Posterior cingulate gyrus (tissue), 11 donors: Measurements from ENCODE around the gene GNAL.
A peak's percentile ranks its signal among the peaks of the same experiment; 100 is the strongest.
"Not testable (repeated sequence)": the region's sequence is repeated elsewhere in the genome, so short reads cannot be mapped to it uniquely, and the experiment has no call there.

Experiments used
- DNase-seq, 10 donors: peaks; one replicate each; pipeline versions ENCODE4 v3.0.0 to v3.0.0-alpha.2; 2020 to 2021; ENCODE audit warnings: mixed read lengths in 3 of 10
- intact Hi-C: fragments of 100-400 bp; cut with DNase I; formaldehyde crosslinking; loops from one replicate; pipeline ENCODE4 v1.15.1; 2023

Gene GNAL

DNA sequence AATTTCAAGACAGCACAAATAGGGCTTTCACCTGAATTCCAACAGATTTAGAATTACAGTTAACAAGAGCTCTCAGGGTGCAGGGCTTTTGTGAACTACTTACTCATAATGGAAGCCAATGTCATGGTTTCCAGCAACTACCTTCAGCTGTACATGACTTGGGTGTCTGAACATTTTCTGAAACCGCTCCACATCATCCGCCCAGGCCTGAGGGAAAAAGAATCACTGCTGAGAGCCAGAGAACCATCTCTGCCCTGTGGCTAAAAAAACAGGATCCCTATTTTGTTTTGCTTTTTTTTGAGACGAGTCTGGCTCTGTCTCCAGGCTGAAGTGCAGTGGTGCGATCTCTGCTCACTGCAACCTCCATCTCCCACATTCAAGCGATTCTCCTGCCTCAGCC lies 200.2 kb downstream of the GNAL start:
- intact Hi-C loops, result no loop called here
- no peak for DNase-seq

DNA sequence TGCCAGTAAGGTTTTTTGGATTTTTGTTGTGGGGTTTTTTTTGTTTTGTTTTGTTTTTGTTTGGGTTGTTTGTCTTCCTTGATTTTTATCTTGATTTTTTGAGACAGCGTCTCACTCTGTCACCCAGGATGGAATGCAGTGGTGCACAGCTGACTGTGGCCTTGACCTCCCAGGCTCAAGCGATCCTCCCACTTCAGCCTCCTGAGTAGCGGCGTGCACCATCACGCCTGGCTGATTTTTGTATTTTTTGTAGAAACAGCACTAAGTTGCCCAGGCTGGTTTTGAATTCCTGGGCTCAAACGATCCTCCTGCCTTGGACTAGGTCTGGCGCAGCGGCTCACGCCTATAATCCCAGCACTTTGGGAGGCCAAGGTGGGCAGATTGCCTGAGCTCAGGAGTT lies 202.7 kb downstream of the GNAL start:
- intact Hi-C loops, result no loop called here
- DNase-seq, result no peak

DNA sequence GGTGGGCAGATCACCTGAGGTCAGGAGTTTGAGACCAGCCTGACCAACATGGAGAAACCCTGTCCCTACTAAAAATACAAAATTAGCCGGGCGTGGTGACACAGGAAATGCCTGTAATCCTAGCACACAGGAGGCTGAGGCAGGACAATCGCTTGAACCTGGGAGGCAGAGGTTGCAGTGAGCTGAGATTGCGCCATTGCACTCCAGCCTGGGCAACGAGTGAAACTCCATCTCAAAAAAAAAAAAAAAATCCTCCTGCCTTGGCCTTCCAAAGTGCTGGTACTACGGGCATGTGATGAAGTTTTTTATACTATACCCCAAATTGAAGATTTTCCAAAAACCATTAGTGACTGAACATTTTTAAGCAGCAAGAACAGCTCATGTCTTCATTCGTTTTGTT lies 203.4 kb downstream of the GNAL start:
- DNase-seq, intact Hi-C loops: not testable (repeated sequence)

DNA sequence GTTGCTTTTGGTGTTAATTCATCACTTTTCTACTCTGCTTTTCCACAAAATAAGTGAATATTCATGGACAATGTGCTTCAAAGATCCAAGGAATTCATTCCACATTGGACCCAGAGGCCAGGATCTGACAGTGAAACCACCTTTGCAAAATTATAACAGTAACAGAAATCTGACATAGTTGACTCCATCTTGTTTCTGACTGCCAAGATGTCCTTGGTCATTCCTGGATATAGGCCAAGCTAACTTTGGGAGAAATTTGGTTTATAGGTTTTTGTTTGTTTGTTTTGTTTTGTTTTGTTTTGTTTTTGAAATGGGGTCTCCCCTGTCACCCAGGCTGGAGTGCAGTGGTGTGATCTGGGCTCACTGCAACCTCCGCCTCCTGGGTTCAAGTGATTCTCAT lies 208.7 kb downstream of the GNAL start:
- intact Hi-C loops, result no loop called here
- no peak for DNase-seq

DNA sequence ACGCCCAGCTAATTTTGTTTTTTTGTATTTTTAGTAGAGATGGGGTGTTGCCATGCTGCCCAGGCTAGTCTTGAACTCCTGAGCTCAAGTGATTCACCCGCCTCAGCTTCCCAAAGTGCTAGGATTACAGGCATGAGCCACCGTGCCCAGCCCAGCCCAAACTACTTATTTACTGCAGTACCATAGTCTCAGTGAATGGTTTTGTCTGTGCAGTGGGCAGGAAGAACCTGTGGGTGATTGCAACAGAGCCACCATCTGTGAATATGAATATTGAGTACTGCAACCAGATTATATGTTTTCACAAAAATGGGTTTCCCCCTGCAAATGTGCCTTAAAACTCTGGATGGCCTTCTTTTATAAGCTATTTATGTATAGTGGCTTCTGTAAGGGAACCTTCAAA lies 210.0 kb downstream of the GNAL start:
- intact Hi-C loops, result no loop called here
- DNase-seq, result no peak

DNA sequence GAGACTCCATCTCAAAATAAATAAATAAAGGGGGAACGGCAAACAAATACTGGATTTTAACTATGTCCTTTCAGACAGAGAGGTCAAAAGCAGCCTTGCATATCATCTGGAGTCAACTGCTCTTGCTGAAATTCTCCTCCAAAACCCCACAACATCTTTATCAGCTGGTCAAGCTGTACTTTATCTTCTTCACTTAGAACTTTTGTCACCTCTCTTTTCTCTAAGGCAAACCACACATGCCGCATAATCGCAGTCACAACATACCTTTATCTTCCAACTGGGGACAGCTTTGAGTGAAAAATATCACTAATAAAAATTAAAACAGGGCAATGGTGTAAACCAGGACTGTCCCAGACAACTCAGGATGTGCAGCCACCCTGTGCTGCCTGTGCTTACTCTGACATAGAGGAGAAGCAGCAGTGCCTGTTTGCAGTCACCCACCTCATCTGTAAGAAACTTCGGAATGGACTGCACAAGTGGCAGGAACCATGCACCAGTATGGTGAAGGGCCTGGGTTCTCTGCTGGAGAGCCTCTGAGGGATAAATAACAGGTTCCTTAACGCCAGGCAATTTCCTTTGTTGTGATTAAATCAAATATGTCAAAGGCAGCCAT lies 212.9 kb downstream of the GNAL start:
- intact Hi-C loops, result no loop called here
- no peak for DNase-seq

DNA sequence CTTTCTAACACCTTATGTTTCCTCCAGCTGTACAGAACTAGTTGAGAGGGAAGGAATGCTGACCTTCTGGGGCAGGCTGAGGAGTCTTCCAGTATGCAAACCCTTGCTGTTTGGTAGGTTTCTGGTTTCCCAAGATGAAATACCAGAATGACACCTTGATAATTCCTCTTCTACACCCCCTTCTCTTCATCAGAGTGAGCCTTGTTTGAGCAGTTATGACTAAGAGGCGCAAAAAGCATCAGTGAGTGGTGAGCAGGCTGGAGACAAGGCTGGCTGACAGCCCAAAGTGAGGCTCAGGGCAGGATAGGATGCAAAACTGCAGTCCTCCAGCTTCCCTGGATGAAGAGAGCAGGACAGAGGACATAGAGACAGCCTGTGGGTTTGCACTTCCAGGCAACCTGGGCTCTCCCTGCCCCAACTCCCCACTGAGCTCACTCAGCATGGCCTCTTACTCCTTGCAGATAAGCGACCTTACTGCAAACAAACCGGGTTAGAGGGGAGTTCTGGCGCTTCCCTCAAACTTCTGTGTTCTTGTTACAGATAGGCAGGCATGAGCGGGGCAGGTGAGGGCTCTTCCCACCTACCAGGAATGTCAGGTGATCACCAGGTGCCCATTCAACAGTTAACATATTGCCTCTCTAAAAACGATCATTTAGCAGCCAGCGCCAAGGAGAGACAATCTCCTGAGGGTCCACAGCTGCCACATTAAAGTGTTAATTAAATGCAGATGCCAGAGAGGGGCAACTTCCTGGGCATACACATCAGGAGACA lies 213.6 kb downstream of the GNAL start:
- intact Hi-C loops, result no loop called here
- DNase-seq, result peak in 7 of 10 donors; percentile 24 to 86 (median 47)

DNA sequence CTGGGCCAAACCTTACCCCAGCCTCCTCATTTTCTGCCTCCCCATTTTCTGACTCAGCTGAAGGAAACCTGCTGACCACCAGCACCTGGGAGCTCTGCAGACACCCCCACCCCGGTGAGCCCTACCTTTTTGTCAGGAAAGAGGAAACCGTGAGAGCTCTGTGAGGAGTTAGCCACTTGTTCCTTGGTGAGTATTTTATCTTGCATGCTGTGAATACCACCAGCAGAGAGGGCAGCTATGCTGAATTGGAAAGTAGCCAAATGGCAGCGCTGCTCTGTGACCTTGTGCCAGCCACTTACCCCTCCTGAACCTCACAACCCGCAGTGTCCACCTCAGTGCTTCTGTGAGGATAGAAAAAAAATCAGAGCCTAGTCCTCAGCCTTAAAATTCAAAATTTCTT lies 216.5 kb downstream of the GNAL start:
- DNase-seq, result no peak
- intact Hi-C loops, result no loop called here

DNA sequence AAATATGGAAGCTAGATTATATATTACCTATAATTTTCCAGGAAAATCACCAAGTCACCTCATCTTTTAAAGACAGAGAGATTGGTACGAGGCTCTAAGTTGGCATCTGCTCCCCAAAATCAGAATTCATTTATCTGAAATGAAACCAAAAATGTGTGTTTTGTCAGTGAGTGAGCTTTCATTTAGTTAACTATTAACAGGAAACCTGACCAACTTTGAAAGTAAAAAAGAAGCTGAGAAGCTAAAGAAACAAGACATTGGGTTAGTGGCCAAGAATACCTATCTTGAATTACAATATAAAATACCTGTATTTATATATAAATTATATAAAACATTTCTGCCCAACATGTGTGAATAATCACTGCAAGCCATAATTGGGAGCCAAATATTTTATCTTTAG lies 217.1 kb downstream of the GNAL start:
- no peak for DNase-seq
- intact Hi-C loops, result no loop called here

DNA sequence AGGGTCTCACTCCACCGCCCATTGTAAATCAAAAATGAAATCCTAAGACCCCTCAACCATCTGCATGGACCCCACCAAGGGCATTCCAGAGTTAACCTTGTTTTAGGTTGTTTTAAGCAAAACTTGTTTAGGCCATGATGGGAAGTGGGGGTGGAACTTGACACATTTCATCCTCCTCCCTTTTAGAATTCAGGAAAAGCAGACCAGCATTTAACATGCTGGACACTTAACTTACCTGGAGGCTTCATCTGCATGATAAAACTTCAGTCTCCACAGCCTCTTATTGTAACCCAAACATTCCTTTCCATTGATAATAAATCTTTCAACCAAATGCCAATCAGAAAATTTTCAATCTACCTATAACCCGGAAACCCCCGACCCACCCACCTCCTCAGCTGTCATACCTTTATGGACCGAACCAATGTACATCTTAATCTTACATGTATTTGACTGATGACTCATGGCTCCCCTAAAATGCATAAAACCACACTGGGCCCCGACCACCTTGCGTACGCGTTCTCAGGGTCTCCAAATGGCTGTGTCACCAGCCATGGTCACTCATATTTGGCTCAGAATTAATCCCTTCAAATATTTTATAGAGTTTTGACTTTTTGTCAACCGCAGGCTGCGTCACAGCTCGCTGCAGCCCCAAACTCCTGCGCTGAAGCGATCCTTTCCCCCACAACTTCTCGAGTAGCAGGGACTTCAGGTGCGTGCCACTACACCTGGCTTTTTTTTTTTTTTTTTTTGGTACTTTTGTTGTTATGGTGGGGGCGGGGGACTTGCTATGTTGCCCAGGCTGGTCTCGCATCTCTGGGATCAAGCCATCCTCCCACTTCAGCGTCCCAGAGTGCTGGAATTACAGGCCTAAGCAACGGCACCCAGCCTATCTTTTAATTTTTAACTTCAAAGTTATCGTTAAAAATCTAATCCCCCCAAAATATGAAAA lies 218.1 kb downstream of the GNAL start:
- no peak for DNase-seq
- intact Hi-C loops, result no loop called here

DNA sequence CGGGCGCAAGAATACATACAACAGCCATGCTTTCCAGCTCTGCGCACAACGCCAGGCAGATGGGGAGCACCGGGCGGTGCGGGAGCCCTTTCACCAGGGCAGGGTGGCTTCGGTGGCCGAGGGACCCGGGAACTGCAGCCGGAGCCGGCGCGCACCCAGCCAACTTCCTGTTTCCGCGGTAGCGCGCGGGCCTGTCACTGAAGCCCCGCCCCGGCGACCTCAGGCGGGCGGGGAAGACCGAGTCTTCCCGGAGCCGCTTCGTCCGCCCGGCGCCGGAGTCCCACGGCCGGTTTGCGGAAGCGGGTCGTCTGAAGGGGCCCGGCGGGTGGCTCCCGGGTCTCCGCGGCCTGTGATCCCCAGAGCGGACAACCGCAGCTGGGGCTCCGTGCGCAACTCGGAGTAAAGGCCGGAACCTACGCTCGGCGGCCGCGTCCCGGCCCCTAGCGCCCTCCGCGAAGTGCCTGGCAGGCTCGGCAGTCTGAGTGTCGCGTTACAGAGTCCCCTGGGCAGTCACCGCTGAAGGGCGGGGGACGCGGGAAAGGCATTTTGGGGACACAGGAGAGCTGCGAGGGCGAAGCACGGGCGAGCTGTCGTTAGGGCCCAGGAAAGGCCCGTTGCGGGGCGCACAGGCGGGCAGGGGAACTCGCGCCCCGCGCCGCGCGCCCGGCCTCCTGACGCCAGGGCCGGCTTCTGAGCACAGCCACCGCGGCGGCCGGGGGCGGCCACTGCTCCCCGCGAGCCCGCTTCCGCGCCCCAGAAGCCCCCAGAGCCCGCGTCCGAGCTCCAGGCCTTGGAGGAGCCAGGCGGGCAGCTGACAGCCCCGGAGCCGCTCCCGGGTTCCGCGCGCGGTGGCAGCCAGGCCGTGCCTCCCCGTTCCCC lies 219.4 kb downstream of the GNAL start, which contains the start of gene MPPE1:
MPPE1 (minus strand) TSS at position 136 of the 879 bp plus-strand sequence. CDS start 11,053 bp downstream, outside the sequence.
- intact Hi-C loops, result loop anchor here (2.0 kb wide), 1 partner anchor 58 kb away; the partner anchor contains the start of gene CHMP1B
- DNase-seq, result peak; percentile 76 to 98 (median 88)

DNA sequence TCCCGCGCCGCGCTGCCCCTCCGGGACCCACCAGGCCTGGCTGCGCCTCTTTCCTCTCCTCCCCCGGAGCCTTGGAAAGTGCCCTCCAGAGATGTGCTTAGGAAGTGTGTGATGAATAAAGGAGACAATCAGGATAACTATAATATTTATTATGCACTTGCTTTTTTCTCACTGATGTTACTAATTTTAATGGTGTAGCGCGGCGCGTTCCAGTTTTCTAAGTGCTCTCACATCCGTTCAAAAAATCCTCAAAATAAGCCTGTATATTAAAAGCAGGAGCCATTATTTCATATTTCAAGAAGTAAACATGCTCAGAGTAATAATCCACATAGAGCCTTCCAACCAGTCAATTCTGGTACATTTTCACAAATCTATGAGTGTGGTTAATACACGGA lies 220.0 kb downstream of the GNAL start:
- DNase-seq, result peak in 1 of 10 donors; percentile 35
- intact Hi-C loops, result loop anchor here (2.0 kb wide), 1 partner anchor 58 kb away; the partner anchor contains the start of gene CHMP1B

DNA sequence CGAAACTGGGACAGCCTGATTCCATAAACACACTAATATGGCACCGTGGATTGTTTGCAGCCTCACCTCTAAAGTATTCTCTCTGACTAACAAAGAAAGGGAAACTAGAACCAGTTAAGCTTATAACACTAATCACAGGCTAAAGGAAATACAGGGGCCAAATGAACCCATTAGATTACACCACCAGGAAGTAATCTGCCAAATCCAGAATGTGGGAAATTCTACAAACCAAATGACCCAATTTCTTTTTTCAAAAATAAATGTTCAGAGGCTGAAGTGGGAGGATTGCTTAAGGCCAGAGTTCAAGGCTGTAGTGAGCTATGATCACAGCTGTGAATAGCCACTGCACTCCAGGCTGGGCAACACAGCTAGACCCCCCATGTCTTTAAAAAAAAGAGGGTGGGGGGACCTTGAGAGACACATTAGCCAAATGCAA lies 220.5 kb downstream of the GNAL start:
- intact Hi-C loops, result loop anchor here (2.0 kb wide), 1 partner anchor 59 kb away; the partner anchor contains the start of gene CHMP1B
- DNase-seq, result no peak

DNA sequence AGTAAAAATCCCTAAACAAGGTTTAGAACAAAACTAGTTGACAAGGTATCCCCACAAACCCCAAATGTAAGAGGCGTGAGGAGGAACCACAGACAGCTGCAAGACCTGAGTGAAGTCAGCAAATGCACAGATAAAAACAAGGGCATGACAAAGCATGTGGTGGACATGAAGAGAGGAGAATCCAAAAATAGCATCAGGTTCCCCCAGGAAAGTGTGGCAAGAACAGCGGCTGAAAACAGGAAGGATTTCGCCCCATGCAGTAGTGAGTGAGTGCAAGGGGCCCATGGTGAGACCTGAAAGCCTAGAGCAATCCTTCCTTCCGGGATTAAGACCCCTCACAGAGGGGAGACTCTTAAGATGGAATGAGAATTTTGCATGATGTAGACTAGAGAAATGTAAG lies 227.8 kb downstream of the GNAL start:
- DNase-seq, intact Hi-C loops: not testable (repeated sequence)

DNA sequence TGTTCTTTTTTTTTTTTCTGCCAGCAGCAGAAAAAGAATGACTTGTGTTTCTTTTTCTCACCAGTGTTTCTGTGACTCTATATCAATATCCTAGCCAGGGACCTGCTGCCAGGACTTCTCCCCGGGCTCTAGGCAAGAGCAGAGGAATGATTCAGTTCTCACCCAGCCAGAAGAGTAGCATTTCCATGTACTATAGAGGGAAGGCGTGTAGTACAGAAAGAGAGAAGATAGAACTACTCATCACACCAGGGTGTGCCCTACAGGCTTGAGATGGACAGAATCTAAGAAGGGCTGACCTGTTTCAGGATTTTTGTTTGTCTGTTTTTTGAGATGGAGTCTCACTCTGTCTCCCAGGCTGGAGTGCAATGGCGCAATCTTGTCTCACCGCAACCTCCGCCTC lies 230.5 kb downstream of the GNAL start:
- DNase-seq, intact Hi-C loops: not testable (repeated sequence)

DNA sequence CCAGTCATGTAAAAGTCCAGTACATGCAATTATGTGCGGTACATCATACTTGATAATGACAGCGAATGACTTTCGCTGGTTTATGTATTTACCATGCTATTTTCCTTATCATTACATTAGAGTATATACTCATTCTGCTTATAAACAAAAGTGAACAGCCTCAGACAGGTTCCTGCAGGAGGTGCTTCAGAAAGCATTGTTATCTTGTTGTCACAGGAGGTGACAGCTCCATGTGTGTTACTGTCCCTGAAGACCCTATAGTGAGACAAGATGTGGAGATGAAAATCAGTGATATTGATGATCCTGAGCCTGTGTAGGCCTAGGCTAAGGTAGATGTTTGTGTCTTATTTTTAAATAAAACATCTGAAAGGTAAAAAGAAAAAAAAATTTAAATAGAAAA lies 234.4 kb downstream of the GNAL start:
- DNase-seq, result no peak
- intact Hi-C loops, result no loop called here

DNA sequence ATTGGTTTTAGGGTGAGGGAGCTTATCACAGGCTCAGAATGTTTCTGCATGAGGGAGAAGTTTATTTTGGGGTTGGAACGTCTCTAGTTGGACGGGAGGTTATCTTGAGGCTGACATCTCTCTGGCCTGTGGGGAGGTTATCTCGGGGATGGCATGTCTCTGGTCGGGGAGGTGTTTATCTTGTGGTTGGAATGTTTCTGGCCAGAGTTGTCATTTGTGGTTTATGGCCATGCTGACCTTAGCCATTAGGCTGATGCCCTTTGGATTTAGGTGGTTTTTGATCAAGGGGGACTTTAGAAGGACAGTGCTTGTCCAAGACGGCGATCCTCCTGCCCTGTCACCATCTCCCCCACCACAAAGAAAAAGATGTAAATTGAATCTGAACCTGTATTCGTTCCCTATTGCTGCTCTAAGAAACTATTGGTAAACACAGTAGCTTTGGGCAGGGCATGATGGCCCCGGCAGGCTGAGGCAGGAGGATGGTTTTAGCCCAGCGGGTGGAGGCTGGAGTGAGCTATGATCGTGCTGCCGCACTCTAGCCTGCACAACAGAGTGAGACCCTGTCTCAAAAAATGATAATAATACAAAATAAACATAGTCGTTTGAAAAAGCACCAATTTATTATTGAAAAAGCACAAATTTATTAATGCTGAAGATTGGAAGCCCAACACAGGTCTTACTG lies 236.9 kb downstream of the GNAL start:
- intact Hi-C loops, result no loop called here
- DNase-seq, result no peak

DNA sequence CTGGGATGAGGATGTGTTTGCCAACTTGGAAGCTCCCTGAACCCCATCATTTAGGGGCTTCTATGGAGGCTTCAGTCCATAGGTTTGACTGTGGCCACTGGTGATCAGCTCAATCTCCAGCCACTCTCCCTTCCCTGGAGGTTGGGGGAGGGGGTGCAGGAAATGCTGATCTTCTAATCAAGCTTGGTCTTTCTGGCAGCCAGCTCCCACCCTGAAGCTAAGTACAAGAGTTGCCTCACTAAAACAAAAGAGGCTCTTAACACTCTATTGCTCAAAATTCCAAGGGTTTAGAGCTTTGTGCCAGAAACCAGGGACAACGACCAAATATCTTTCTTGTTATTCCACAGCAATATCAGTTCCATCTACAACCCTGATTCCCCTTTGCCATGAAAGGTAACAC lies 238.4 kb downstream of the GNAL start:
- intact Hi-C loops, result no loop called here
- DNase-seq, result no peak

DNA sequence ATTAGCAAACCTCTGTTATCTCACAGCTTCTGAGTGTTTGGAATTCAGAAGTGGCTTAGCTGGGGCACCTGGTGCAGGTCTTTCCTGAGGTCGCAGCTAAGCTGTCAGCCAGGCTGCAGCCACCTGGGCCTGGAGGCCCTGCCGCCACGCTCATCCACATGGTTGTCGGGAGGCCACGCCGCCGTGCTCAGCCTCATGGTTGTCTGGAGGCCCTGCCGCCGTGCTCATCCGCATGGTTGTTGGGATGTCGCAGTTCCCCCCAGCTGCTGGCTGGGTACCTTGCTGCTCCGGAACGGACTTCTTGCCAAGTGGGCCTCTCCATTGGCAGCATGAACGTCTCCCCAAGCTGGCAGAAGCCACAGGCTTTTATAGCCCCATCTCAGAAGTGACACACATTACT lies 243.3 kb downstream of the GNAL start:
- intact Hi-C loops, result no loop called here

More for the DNA sequence above, 243.3 kb downstream of the GNAL start:
- DNase-seq, result peak in 2 of 10 donors; percentile 58 to 67
